H1 (cell line): ENCODE data around the gene TMEM59L. TPM values are rescaled to one million over a fixed set of nuclear protein-coding genes. Genes with fewer than 3 reads are reported as not detected.

Experiments
- EZH2 ChIP-seq: fragments of 200-600 bp; sonication (generic); IDR thresholded peaks from 2 replicates; pipeline ENCODE4 v1.7.1; 2012; ENCODE audit warnings: low read depth, mild to moderate bottlenecking, moderate library complexity, low read length, inconsistent platforms; ENCODE audit not compliant: severe bottlenecking
- RFX5 ChIP-seq: IDR thresholded peaks from 2 replicates; pipeline ENCODE4 v1.6.1; 2011; ENCODE audit warnings: low read depth, low read length, improper control_type of control experiment, borderline replicate concordance
- TBP ChIP-seq: IDR thresholded peaks from 2 replicates; pipeline ENCODE4 v1.6.1; 2011; ENCODE audit warnings: low read depth, low read length, improper control_type of control experiment
- polyA plus RNA-seq, 7 experiments: library from polyadenylated mRNA; depleted of rRNA in 3 of 7; stranded (reverse) in 5 of 7; unstranded in 2 of 7; fragments of >200 nt in 5 of 7; fragments of 200-250 nt in 2 of 7; gene quantifications; 1 replicate in 5 of 7; 2 replicates in 1 of 7; 4 replicates in 1 of 7; pipeline versions ENCODE4 v1.2.1 to v1.2.3, GENCODE V29; 2011 to 2013; ENCODE audit warnings: missing spikeins in 2 of 7, mixed read lengths in 2 of 7
- total RNA-seq: library from RNA; stranded (reverse); fragmentation: NEBNext Ultra II Directional; extraction: Animal tissue kit (Norgen Biotek cat#: 25700); gene quantifications from 2 replicates; pipeline ENCODE4 v1.2.1, GENCODE V29; 2021
- TF ChIP-seq, protein P1 (sequence below), 3 experiments: IDR thresholded peaks; 1 replicate in 2 of 3; 2 replicates in 1 of 3; pipeline versions ENCODE4 v1.5.1 to v1.6.1; 2011; ENCODE audit warnings: low read length in 3 of 3, mild to moderate bottlenecking in 3 of 3, inconsistent platforms in 2 of 3, low read depth in 1 of 3, moderate library complexity in 1 of 3; ENCODE audit not compliant: insufficient read depth in 1 of 3; ENCODE audit errors: control extremely low read depth in 1 of 3
- TF ChIP-seq, protein P2 (sequence below): IDR thresholded peaks from 2 replicates; pipeline ENCODE4 v1.6.1; 2012; ENCODE audit warnings: low read length, inconsistent platforms

TMEM59L gene
- total and polyA plus RNA-seq, 2 of the 8 experiments (the other 6 are each of a cell fraction or from before 2014, with no cell fraction given): 4.0 to 12.2 TPM

DNA sequence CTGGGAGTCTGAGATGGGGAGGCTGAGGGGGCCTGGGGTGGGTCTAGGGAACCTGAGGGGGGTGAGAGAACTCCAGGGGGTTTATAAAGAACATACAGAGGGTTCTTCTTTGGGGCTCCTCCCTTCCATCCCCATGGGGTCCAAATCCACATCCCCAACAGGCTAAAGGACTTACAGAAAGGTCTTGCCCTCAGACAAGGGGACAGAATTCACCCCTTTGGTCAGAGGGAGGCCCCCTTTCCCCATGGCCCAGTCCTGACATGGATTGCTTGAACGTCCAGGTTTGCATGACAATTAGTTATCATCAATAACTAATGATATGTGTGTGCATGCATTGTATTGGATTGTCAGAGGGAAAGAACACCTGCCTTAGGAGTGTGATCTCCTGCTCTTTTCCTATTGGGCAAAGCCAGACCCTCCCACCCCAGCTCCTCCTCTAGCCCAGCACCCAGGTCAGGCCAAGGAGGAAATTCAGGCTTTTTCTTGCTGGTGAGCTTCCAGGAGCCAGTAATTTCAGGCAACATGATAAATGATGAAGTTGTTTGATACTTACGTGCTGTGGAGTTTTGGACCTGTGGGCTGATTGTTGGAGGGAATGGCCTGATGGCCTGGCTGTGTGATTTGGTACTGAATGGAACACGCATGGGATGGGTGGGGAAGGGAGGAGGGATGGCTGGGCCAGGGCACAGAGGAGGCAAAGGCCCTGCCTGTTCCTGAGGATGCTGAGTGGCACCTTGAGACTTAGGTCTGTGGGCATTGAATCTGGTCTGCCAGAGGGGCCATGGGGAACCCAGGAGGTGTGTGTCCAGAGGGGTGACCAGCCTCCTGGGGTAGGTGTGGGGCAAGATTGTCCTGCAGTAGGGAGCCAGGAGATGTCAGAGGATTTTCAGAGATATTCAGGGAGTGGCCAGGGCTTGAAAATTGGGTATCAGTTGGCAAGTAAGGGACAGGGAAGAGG is 25.3 kb downstream of the TMEM59L start (continued):
- TF ChIP-seq, protein P1, sequence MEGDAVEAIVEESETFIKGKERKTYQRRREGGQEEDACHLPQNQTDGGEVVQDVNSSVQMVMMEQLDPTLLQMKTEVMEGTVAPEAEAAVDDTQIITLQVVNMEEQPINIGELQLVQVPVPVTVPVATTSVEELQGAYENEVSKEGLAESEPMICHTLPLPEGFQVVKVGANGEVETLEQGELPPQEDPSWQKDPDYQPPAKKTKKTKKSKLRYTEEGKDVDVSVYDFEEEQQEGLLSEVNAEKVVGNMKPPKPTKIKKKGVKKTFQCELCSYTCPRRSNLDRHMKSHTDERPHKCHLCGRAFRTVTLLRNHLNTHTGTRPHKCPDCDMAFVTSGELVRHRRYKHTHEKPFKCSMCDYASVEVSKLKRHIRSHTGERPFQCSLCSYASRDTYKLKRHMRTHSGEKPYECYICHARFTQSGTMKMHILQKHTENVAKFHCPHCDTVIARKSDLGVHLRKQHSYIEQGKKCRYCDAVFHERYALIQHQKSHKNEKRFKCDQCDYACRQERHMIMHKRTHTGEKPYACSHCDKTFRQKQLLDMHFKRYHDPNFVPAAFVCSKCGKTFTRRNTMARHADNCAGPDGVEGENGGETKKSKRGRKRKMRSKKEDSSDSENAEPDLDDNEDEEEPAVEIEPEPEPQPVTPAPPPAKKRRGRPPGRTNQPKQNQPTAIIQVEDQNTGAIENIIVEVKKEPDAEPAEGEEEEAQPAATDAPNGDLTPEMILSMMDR (IDR thresholded peaks at IDR 0.05; ENCODE audit: control extremely low read depth in 1 of 3, insufficient read depth in 1 of 3, low read depth in 1 of 3, low read length in 3 of 3): no peak
- TF ChIP-seq RFX5 (no peak), TBP (no peak), EZH2 (no peak)
- TF ChIP-seq, protein P2, sequence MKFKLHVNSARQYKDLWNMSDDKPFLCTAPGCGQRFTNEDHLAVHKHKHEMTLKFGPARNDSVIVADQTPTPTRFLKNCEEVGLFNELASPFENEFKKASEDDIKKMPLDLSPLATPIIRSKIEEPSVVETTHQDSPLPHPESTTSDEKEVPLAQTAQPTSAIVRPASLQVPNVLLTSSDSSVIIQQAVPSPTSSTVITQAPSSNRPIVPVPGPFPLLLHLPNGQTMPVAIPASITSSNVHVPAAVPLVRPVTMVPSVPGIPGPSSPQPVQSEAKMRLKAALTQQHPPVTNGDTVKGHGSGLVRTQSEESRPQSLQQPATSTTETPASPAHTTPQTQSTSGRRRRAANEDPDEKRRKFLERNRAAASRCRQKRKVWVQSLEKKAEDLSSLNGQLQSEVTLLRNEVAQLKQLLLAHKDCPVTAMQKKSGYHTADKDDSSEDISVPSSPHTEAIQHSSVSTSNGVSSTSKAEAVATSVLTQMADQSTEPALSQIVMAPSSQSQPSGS: no peak
